IMR-90 (cell line): Measurements from ENCODE around the gene GPC6.
A peak's percentile ranks its signal among the peaks of the same experiment; 100 is the strongest.

Experiments used
- BHLHE40 ChIP-seq: fragments of 150-350 bp; IDR thresholded peaks from 2 replicates; pipeline ENCODE4 v1.6.1; 2016; ENCODE audit warnings: mild to moderate bottlenecking, low read depth, low read length
- CEBPB ChIP-seq: IDR thresholded peaks from 2 replicates; pipeline ENCODE4 v1.6.1; 2012; ENCODE audit warnings: low read depth, low read length, improper control_type of control experiment
- CHD1 ChIP-seq: IDR thresholded peaks from 2 replicates; pipeline ENCODE4 v1.6.1; 2012; ENCODE audit warnings: low read depth, low read length, improper control_type of control experiment
- CTCF ChIP-seq: conservative IDR thresholded peaks from 2 replicates; pipeline ENCODE4 v1.5.1; 2012; ENCODE audit warnings: mild to moderate bottlenecking, low read depth, low read length, improper control_type of control experiment
- FOS ChIP-seq: fragments of 150-350 bp; IDR thresholded peaks from 2 replicates; pipeline ENCODE4 v1.6.1; 2016; ENCODE audit warnings: low read depth, low read length
- MAFK ChIP-seq: IDR thresholded peaks from 2 replicates; pipeline ENCODE4 v1.6.1; 2012; ENCODE audit warnings: low read depth, low read length, improper control_type of control experiment
- MAZ ChIP-seq: IDR thresholded peaks from 2 replicates; pipeline ENCODE4 v1.6.1; 2012; ENCODE audit warnings: low read depth, mild to moderate bottlenecking, low read length, improper control_type of control experiment, moderate library complexity, borderline replicate concordance
- MXI1 ChIP-seq: IDR thresholded peaks from 2 replicates; pipeline ENCODE4 v1.6.1; 2012; ENCODE audit warnings: low read depth, mild to moderate bottlenecking, low read length, moderate library complexity, borderline replicate concordance
- NFE2L2 ChIP-seq: fragments of 150-350 bp; IDR thresholded peaks from 2 replicates; pipeline ENCODE4 v1.6.1; 2016; ENCODE audit warnings: low read depth, mild to moderate bottlenecking, low read length
- POLR2A ChIP-seq: IDR thresholded peaks from 2 replicates; pipeline ENCODE4 v1.6.1; 2012; ENCODE audit warnings: mild to moderate bottlenecking, low read depth, low read length
- RAD21 ChIP-seq: IDR thresholded peaks from 2 replicates; pipeline ENCODE4 v1.6.1; 2012; ENCODE audit warnings: low read length, improper control_type of control experiment
- RFX5 ChIP-seq: IDR thresholded peaks from 2 replicates; pipeline ENCODE4 v1.8.0; 2012; ENCODE audit warnings: low read depth, mild to moderate bottlenecking, low read length, moderate library complexity
- SMC3 ChIP-seq: fragments of 150-350 bp; IDR thresholded peaks from 2 replicates; pipeline ENCODE4 v1.6.1; 2016; ENCODE audit warnings: low read depth, mild to moderate bottlenecking, antibody characterized with exemption, low read length, moderate library complexity
- TF ChIP-seq, protein P1 (sequence below): fragments of 150-350 bp; IDR thresholded peaks from 2 replicates; pipeline ENCODE4 v1.6.1; 2017; ENCODE audit warnings: mild to moderate bottlenecking, antibody characterized with exemption, low read length, low read depth

- TF ChIP-seq POLR2A, result no peak
- no peak for TF ChIP-seq CEBPB
- no peak for TF ChIP-seq RAD21
- TF ChIP-seq MAFK, result no peak
- no peak for TF ChIP-seq CTCF
- no peak for TF ChIP-seq MXI1
- TF ChIP-seq FOS, result peak; percentile 58
- no peak for TF ChIP-seq CHD1
- no peak for TF ChIP-seq SMC3
- TF ChIP-seq, protein P1, sequence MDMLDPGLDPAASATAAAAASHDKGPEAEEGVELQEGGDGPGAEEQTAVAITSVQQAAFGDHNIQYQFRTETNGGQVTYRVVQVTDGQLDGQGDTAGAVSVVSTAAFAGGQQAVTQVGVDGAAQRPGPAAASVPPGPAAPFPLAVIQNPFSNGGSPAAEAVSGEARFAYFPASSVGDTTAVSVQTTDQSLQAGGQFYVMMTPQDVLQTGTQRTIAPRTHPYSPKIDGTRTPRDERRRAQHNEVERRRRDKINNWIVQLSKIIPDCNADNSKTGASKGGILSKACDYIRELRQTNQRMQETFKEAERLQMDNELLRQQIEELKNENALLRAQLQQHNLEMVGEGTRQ, result no peak
- TF ChIP-seq BHLHE40, result no peak
- TF ChIP-seq RFX5, result no peak
- no peak for TF ChIP-seq MAZ
- no peak for TF ChIP-seq NFE2L2
Observed at GRCh38 chr13:93388701-93389100, 162.1 kb downstream of the GPC6 start.
